SHP77 (cell line): Measurements from ENCODE around the gene GDI1.
"Not testable (repeated sequence)": the region's sequence is repeated elsewhere in the genome, so short reads cannot be mapped to it uniquely, and the experiment has no call there.

Experiments
- DNase-seq, 2 experiments: peaks; one replicate each; lab custom pipeline; 2025; lab: John Stamatoyannopoulos, UW

Gene GDI1

GRCh38 chrX:154436983-154437752 lies at the start of gene GDI1:
Gene GDI1 (plus strand): TSS chrX:154437154. CDS start chrX:154437255, 101 bp downstream.
- peak in 1 of 2 experiments; percentile 34 for DNase-seq

DNA sequence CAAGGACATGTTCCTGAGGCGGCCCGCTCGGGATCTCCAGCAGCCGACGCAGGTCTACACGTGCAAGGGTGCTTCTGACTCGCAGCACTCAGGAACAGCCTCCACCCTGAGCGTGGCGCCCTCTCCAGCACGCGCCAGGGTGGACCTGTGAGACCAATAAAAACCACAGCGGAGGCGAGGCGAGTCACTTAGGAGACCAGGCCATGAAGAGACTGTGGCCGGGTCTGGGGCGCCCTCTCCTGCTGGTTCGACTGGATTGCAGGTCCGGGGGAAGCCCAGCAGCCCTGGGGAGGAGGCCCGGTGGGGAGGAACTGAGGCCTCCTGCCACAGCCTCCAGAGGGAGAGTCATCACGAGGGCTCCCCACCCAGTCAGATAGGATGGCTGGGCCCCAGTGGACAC lies 48.9 kb upstream of the GDI1 start:
- DNase-seq: not testable (repeated sequence)

- DNase-seq: not testable (repeated sequence)
Measured at GRCh38 chrX:154388649-154389048, 48.3 kb upstream of the GDI1 start.

DNA sequence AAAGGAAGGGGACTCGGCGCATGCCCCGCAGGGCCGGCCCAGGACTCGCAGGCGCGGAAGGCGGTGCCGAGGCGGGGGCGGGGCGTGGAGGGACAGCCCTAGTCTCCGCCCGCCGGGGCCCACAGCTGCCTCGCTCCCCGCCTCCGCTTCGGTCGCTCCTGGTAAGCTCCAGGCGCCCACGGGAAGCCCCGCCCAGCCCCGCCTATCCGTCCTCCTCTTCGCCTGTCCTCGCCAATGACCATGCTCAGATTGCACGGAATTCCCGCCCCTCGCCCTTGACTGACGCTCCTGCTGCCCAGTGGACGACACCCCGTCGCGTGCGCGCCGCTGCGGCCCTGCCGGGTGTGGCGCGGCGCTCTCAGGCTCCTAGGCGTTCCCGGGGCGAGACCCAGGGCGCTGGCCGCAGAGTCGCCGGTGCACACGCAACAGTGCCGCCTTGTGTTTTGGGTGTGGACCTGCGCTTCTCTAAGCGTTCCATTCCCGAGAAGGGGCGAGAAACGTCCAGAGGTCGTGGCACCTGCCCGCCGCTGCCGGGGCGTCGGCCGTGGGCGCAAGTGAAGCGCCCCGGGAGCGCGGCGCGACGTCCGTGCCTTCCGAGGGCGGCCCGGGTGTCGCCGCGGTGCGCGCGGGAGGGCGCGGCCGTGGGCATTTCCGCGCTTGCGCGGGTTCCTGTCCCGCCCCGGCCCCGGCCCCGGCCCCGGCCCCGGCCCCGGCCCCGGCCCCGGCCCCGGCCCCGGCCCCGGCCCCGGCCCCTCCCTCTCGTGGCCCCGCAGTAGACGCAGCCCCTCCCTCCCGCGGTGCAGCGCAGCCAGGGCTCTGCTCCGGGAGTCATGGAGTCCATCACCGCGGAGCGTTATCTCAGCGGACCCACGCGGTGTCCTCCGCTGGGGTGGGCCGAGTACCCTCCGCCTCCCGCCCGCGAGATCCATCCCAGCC lies 46.9 kb upstream of the GDI1 start:
- not testable (repeated sequence) for DNase-seq

- DNase-seq: not testable (repeated sequence)
Measured at GRCh38 chrX:154396363-154396762, 40.6 kb upstream of the GDI1 start.

GRCh38 chrX:154396973-154397887 lies 39.7 kb upstream of the GDI1 start:
- DNase-seq: peak; percentile 46 to 64

DNA sequence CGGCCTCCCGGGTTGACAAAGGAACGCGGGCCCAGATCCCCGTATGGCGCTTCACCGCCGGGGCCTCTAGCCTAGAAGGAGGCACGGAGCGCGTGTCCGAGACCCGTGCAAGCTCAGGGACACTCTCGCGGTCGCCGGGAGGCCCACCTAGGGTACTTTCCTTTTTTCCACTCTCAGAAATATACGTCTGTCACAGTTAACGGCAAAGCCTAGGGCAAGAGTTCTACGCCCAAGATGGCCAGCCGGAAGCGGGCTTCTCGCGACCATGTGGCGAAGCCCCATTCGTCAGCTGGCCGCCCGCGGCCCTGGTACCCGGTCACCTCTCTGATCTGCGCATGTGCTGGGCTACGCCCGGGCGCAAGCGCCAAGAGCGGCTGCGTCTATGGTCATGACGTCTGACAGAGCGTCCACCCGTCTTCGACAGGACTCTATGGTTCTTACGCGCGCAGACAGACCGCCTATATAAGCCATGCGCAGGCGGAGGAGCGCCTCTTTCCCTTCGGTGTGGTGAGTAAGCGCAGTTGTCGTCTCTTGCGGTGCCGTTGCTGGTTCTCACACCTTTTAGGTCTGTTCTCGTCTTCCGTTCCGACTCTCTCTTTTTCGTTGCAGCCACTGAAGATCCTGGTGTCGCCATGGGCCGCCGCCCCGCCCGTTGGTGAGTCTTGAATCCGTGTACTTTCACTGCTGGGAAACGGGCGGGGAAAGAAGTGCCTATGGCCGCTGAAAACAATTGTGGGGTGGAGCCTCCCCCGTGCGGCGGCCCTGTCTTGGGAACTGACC lies 38.9 kb upstream of the GDI1 start, which contains the start of gene RPL10:
RPL10 (plus strand) TSS at position 490 of the 780 bp plus-strand sequence; CDS start at position 633, 143 bp downstream.
- peak; percentile 84 to 89 for DNase-seq

GRCh38 chrX:154398668-154399526 lies 38.1 kb upstream of the GDI1 start:
- peak in 1 of 2 experiments; percentile 32 for DNase-seq

GRCh38 chrX:154399527-154400368 lies 37.2 kb upstream of the GDI1 start:
- no peak for DNase-seq

DNA sequence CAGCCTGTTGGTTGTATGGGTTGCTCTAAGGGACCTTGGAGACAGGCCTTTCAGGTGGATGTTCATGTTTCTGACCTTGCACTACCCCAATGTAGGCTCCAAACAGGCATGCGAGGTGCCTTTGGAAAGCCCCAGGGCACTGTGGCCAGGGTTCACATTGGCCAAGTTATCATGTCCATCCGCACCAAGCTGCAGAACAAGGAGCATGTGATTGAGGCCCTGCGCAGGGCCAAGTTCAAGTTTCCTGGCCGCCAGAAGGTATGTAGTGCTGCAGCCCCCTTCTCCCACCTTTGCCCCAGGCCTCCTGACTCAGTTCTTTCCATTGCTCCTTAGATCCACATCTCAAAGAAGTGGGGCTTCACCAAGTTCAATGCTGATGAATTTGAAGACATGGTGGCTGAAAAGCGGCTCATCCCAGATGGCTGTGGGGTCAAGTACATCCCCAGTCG lies 36.6 kb upstream of the GDI1 start:
- not testable (repeated sequence) for DNase-seq

DNA sequence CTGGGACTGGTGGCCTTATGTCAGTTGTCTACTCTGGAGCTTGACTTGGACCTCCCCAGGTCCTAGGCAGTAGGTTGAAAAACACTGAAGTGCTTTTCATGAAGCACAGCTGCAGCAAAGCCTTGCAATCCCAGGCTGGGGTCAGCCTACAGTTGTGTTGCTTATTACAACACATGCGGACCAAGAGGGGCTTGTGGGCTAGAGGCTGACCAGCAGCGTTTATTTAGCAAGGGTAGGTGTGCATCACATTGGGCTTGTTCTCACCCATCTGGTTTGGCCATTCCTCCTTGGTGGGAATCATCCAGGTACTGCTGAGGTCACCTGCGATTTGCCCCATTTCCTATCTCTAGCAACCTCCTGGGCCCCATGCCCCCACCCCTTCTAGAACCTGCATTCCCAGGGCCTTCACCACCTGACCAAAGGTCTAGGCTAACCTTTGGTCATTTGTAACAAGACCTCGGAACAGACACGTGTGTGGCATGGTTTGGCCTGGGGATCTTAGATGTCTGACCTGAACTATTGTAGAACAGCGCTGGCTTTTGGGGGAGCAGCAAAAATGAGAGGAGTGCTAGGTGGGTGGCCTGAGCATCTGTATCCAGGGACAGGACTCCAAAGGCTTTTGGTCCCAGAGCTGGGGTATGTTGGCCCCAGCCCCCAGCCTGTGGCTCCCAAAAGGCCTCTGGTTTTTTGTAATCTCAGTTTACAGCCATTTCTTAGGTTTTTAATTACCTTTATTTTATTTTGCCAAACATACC lies 35.7 kb upstream of the GDI1 start:
- no peak for DNase-seq

DNA sequence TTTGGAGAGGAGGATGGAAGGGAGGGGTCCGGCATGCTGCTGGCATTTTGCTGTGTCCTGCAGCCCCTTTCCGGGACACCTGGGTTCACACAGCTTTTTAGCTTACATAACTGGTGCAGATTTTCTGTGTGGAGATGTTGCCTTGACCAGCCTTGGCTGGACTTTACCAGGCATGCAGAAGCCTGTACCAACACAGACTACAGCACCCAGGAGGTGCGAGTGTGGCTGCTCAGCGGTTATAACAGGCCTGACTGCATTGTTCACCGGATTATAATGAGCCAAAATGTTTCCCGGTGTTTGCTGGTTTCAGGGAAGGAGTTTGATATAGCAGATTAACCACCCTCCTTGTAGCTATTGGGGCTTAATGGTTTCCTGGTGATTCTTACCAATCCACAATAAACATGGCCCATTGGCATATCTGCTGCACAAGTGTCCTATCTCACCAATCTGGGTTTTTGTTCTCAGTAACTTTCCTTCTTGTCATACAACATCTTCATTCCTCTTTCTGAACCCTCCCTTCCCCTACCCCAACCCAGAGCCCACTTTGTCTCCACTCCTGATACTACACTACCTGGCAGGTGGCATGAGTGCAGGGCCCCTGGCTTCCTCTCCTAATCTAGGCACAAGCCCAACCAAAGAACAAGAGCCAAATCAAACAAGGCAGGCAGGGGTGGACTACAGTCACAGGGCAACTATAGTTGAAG lies 34.9 kb upstream of the GDI1 start:
- no peak for DNase-seq

DNA sequence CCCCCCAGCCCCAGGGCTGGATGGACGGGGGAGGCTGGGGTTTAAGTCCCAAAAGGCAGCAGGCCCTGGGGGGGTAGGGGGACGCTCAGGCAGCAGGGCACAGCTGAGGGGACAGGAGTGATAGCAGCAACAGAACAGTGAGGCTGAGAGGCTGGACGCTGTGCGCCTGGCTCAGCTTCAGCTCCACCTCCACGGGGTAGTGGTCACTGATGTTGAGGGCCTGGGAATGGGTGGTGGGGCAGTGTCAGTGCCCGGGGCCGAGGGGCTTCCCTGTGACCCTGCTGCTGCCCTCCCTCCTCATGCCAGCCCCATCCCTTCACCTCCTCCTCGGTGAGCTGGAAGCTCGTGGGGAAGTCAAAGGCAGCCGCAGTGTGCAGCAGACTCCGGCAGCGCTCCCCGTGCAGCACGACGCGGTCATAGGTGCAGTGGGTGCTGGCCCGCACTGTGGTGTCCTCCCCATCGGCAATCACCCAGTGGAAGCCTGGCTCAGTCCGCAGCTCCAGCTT lies 34.3 kb upstream of the GDI1 start:
- DNase-seq: no peak

- no peak for DNase-seq
Measured at GRCh38 chrX:154403192-154403591, 33.8 kb upstream of the GDI1 start.

DNA sequence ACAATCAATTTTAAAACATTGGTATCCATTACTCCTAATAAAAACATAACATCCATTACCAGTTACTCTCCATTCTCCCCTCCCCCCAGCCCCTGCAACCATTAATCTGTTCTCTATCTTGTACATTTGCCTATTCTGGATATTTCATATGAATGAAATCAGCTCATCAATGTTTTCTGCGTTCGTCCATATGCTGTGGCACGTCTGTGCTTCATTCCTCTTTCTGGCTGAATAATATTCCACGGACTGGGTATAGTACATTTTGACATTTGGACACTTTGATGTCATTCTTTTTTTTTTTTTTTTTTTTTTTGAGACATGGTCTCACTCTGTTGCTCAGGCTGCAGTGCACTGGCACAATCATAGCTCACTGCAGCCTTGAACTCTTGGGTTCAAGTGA lies 33.1 kb upstream of the GDI1 start:
- DNase-seq: no peak

DNA sequence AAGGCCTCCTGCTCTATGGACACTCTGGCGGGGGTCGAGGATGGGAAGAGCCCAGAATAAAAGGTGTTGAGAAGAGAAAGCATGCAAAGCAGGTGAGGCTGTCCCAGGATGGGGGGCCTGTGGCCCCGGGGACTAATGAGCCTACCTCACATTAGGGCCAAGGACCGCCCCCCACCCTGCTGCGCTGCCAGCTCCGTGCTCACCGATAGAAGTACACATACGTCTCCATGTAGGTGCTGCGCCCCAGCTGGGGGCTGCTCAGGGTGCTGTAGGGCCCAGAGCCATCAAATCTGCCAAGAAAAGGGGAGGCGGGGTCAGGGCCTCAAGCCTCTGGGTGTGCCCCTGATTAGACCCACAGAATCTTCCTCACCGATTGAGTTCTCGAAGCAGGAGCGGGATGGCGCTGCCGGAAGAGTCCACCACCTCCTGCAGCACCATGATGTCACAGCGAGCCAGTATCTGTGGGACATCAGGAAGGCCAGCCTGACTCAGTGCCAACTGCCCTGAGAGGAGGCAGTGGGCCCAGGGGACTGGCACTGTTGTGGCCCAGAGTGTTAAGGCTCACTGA lies 32.2 kb upstream of the GDI1 start:
- no peak for DNase-seq
